CD14-positive monocyte (primary cell): ENCODE measurements around the gene LRRK1. TPM values are rescaled to one million over a fixed set of nuclear protein-coding genes. Genes with fewer than 3 reads are reported as not detected.

Experiments
- DNase-seq, 3 donors: peaks; one replicate each; pipeline ENCODE4 v3.0.0-alpha.2; 2011 to 2022
- H2AFZ ChIP-seq: 2 replicates; pipeline ENCODE4 v1.6.0; 2012; ENCODE audit warnings: mild to moderate bottlenecking, low read depth, low read length, inconsistent platforms; ENCODE audit not compliant: insufficient read depth, poor library complexity, severe bottlenecking
- H3K27ac ChIP-seq, 2 donors: 1 replicate in 1 of 2; 2 replicates in 1 of 2; pipeline ENCODE4 v1.5.1; 2012 to 2013; ENCODE audit warnings: low read length in 2 of 2, control low read depth in 1 of 2, inconsistent platforms in 1 of 2, low read depth in 1 of 2, mild to moderate bottlenecking in 1 of 2
- H3K27me3 ChIP-seq, 2 donors: one replicate each; pipeline versions ENCODE4 v1.6.0 to v1.6.1; 2011 to 2013; ENCODE audit warnings: low read length in 2 of 2; ENCODE audit not compliant: control insufficient read depth in 2 of 2, insufficient read depth in 2 of 2
- H3K36me3 ChIP-seq, 2 donors: replicated peaks in 1 of 2; 1 replicate in 1 of 2; 2 replicates in 1 of 2; pipeline versions ENCODE4 v1.5.1 to v1.6.1; 2012 to 2013; ENCODE audit warnings: low read length in 2 of 2, control low read depth in 1 of 2, inconsistent platforms in 1 of 2, mild to moderate bottlenecking in 1 of 2; ENCODE audit not compliant: insufficient read depth in 2 of 2, control insufficient read depth in 1 of 2
- H3K4me1 ChIP-seq, 2 donors: 1 replicate in 1 of 2; 2 replicates in 1 of 2; pipeline versions ENCODE4 v1.5.1 to v1.6.1; 2012 to 2013; ENCODE audit warnings: low read length in 2 of 2, control low read depth in 1 of 2, inconsistent platforms in 1 of 2, mild to moderate bottlenecking in 1 of 2, moderate library complexity in 1 of 2; ENCODE audit not compliant: insufficient read depth in 2 of 2, control insufficient read depth in 1 of 2
- H3K4me2 ChIP-seq: replicated peaks from 2 replicates; pipeline ENCODE3; 2012; ENCODE audit warnings: low read length, moderate library complexity, mild to moderate bottlenecking; ENCODE audit not compliant: poor library complexity, severe bottlenecking; ENCODE audit errors: extremely low read depth
- H3K4me3 ChIP-seq, 3 experiments: fragments of 200-600 bp in 1 of 3; sonication (generic) in 1 of 3; replicated peaks in 1 of 3; 1 replicate in 2 of 3; 2 replicates in 1 of 3; pipeline ENCODE4 v1.5.1; 2011 to 2013; ENCODE audit warnings: low read length in 3 of 3, mild to moderate bottlenecking in 3 of 3, control low read depth in 2 of 3, low read depth in 2 of 3, inconsistent platforms in 1 of 3, moderate library complexity in 1 of 3
- H3K79me2 ChIP-seq: 2 replicates; pipeline ENCODE4 v1.6.0; 2012; ENCODE audit warnings: mild to moderate bottlenecking, control low read depth, inconsistent platforms, low read length, moderate library complexity; ENCODE audit not compliant: insufficient read depth
- H3K9ac ChIP-seq: 2 replicates; pipeline ENCODE4 v1.6.0; 2017; ENCODE audit warnings: low read length, mild to moderate bottlenecking; ENCODE audit not compliant: insufficient read depth, poor library complexity, severe bottlenecking
- H3K9me3 ChIP-seq, 2 donors: replicated peaks in 1 of 2; 1 replicate in 1 of 2; 2 replicates in 1 of 2; pipeline versions ENCODE4 v1.5.1 to v1.6.1; 2012 to 2013; ENCODE audit warnings: low read length in 2 of 2, control low read depth in 1 of 2; ENCODE audit not compliant: control insufficient read depth in 1 of 2, insufficient read depth in 1 of 2
- H4K20me1 ChIP-seq: 2 replicates; pipeline ENCODE4 v1.6.0; 2012; ENCODE audit warnings: mild to moderate bottlenecking, low read length, control low read depth, moderate library complexity; ENCODE audit not compliant: insufficient read depth
- H3K27ac Mint-ChIP-seq, 7 donors: one replicate each; pipeline ENCODE4 v1.8.0; 2020; ENCODE audit warnings: mild to moderate bottlenecking in 7 of 7, mixed read lengths in 7 of 7, moderate library complexity in 6 of 7, inconsistent platforms in 2 of 7
- H3K27me3 Mint-ChIP-seq, 3 donors: one replicate each; pipeline ENCODE4 v1.8.0; 2021 to 2022; ENCODE audit warnings: low read depth in 3 of 3, mild to moderate bottlenecking in 3 of 3, mixed read lengths in 3 of 3, moderate library complexity in 3 of 3, inconsistent platforms in 1 of 3
- H3K36me3 Mint-ChIP-seq, 2 donors: one replicate each; pipeline ENCODE4 v1.8.0; 2020; ENCODE audit warnings: mixed read lengths in 2 of 2, inconsistent platforms in 1 of 2, mild to moderate bottlenecking in 1 of 2
- H3K4me1 Mint-ChIP-seq: one replicate; pipeline ENCODE4 v1.8.0; 2020; ENCODE audit warnings: mild to moderate bottlenecking, mixed read lengths
- H3K4me3 Mint-ChIP-seq, 2 donors: one replicate each; pipeline ENCODE4 v1.8.0; 2020; ENCODE audit warnings: mild to moderate bottlenecking in 2 of 2, mixed read lengths in 2 of 2, moderate library complexity in 1 of 2
- H3K9me3 Mint-ChIP-seq, 7 donors: one replicate each; pipeline ENCODE4 v1.8.0; 2020 to 2022; ENCODE audit warnings: mixed read lengths in 7 of 7, mild to moderate bottlenecking in 6 of 7, moderate library complexity in 6 of 7, inconsistent platforms in 2 of 7
- WGBS: methylation state at CpG from one replicate; pipeline ENCODE4 v1.1.5; 2013; ENCODE audit warnings: missing lambda C conversion rate; ENCODE audit not compliant: insufficient coverage; 5-methylcytosine and 5-hydroxymethylcytosine counted together
- intact Hi-C, 2 donors: fragments of 100-400 bp; cut with micrococcal nuclease; formaldehyde crosslinking; loops; one replicate each; pipeline versions ENCODE4 v1.15.0 to v1.15.1; 2023
- polyA plus RNA-seq, 3 donors: library from polyadenylated mRNA; depleted of rRNA in 1 of 3; unstranded in 2 of 3; stranded (reverse) in 1 of 3; fragments of 300-500 nt in 2 of 3; fragments of >200 nt in 1 of 3; fragmentation: Illumina TruSeq in 2 of 3; gene quantifications; 1 replicate in 2 of 3; 2 replicates in 1 of 3; pipeline ENCODE4 v1.2.3, GENCODE V29; 2012 to 2021
- TF ChIP-seq, protein P1 (sequence below): fragments of 200-600 bp; IDR thresholded peaks from one replicate; pipeline ENCODE4 v1.8.0; 2022; ENCODE audit warnings: antibody characterized with exemption, mild to moderate bottlenecking

The LRRK1 gene
- polyA plus RNA-seq, 3 donors = 1.7 to 18.9 (median 5.4) TPM

- H3K4me1 Mint-ChIP-seq = peaks cover 31% of the 10 kb centered on the region
- Histone ChIP-seq H3K9me3 (no peaks in the 10 kb centered on the region), H2AFZ (no peak overlapping the region), H3K4me2 (peak overlapping the region; percentile 22), H3K27ac (no peak overlapping the region), H4K20me1 (peaks cover 21% of the 10 kb centered on the region), H3K27me3 (peaks cover 0 to 33% of the 10 kb centered on the region in 2 donors), H3K4me1 (peaks cover 26 to 29% of the 10 kb centered on the region in 2 donors), H3K79me2 (no peaks in the 10 kb centered on the region), H3K9ac (no peak overlapping the region), H3K4me3 (peak overlapping the region in 1 of 3 experiments; percentile 21), H3K36me3 (peaks cover 41 to 81% of the 10 kb centered on the region in 2 donors)
- 81% methylated on average over 12 of the region's 13 CpGs for WGBS
- no peak for DNase-seq
- H3K27ac Mint-ChIP-seq = peak overlapping the region in 4 of 7 donors; percentile 41 to 72 (median 56)
- H3K27me3 Mint-ChIP-seq = peaks cover 31 to 44% (median 39%) of the 10 kb centered on the region in 3 donors
- H3K36me3 Mint-ChIP-seq = peaks cover 81 to 90% of the 10 kb centered on the region in 2 donors
- TF ChIP-seq, protein P1, sequence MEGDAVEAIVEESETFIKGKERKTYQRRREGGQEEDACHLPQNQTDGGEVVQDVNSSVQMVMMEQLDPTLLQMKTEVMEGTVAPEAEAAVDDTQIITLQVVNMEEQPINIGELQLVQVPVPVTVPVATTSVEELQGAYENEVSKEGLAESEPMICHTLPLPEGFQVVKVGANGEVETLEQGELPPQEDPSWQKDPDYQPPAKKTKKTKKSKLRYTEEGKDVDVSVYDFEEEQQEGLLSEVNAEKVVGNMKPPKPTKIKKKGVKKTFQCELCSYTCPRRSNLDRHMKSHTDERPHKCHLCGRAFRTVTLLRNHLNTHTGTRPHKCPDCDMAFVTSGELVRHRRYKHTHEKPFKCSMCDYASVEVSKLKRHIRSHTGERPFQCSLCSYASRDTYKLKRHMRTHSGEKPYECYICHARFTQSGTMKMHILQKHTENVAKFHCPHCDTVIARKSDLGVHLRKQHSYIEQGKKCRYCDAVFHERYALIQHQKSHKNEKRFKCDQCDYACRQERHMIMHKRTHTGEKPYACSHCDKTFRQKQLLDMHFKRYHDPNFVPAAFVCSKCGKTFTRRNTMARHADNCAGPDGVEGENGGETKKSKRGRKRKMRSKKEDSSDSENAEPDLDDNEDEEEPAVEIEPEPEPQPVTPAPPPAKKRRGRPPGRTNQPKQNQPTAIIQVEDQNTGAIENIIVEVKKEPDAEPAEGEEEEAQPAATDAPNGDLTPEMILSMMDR = no peak
- intact Hi-C loops = loop anchor here (5.0 to 10.0 kb wide), 2 partner anchors 239 to 626 kb away; no protein-coding TSS in a partner anchor
- H3K4me3 Mint-ChIP-seq = peak overlapping the region in 1 of 2 donors; percentile 39
- peaks cover 0 to 7% (median 2%) of the 10 kb centered on the region in 7 donors for H3K9me3 Mint-ChIP-seq
These were observed 99.3 kb downstream of the LRRK1 start for GRCh38 chr15:101018450-101018849.

DNA sequence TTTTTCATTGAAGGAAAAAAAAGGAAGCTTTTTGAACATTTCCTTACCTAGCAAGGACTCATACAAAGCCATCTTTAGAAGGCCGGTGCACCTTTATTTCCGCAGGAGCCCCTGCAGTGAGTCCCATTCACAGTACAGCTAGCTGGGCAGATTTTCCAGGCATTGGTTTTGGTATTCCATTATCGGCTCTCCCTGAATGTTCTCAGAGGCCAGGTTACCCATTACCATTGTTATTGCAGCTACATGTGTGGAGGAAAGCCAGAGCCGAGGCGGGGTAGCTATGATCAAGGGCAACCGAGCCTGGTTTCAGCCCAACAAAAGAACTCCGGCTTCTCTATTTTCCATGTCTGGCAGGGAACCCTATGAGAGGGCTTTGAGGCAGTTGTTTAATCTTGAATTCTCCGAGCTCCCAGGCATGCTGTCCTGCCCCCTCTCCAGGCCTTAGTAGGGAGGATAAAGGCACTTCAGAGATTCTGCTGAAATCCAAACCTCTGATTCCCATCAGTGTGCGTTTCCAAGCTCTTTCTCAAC lies 100.3 kb downstream of the LRRK1 start:
- DNase-seq = no peak
- Mint-ChIP-seq H3K4me1 (peaks cover 41% of the 10 kb centered on the region), H3K27me3 (peaks cover 27 to 45% (median 41%) of the 10 kb centered on the region in 3 donors), H3K27ac (no peak overlapping the region), H3K4me3 (peak overlapping the region in 1 of 2 donors; percentile 46), H3K9me3 (peaks cover 0 to 7% (median 2%) of the 10 kb centered on the region in 7 donors), H3K36me3 (peaks cover 79 to 87% of the 10 kb centered on the region in 2 donors)
- Histone ChIP-seq H3K36me3 (peaks cover 33 to 71% of the 10 kb centered on the region in 2 donors), H3K4me1 (peaks cover 36 to 39% of the 10 kb centered on the region in 2 donors), H2AFZ (no peak overlapping the region), H3K27me3 (peaks cover 0 to 33% of the 10 kb centered on the region in 2 donors), H3K4me2 (no peak overlapping the region), H3K79me2 (no peaks in the 10 kb centered on the region), H3K9ac (no peak overlapping the region), H4K20me1 (peaks cover 17% of the 10 kb centered on the region), H3K4me3 (no peak overlapping the region), H3K27ac (no peak overlapping the region), H3K9me3 (no peaks in the 10 kb centered on the region)
- 100% methylated on average over 5 of the region's 9 CpGs for WGBS
- intact Hi-C loops = loop anchor here (5.0 to 10.0 kb wide), 2 partner anchors 238 to 625 kb away; no protein-coding TSS in a partner anchor
- TF ChIP-seq, protein P1 = no peak
